A673 (cell line): ENCODE measurements around the gene CAPZB. TPM values are rescaled to one million over a fixed set of nuclear protein-coding genes. Genes with fewer than 3 reads are reported as not detected.
A peak's percentile ranks its signal among the peaks of the same experiment; 100 is the strongest.

Experiments used
- BruUV-seq: library from RNA; stranded (reverse); fragments of 400-500 nt; replicated peaks from 2 replicates; lab custom pipeline; 2021; lab: Mats Ljungman, UMichigan
- CTCF ChIA-PET: fragments of 300-600 bp; sonication (Branson Sonifier 250); formaldehyde crosslinking; loops from one replicate; lab custom pipeline; 2022; ENCODE audit warnings: antibody characterized with exemption; lab: Charles Lee
- POLR2A ChIA-PET: fragments of 300-600 bp; sonication (Branson Sonifier 250); formaldehyde crosslinking; loops from one replicate; lab custom pipeline; 2022; ENCODE audit warnings: antibody characterized with exemption; ENCODE audit not compliant: low non-redundant PET; lab: Charles Lee
- DNase-seq: peaks from one replicate; pipeline ENCODE4 v3.0.0-alpha.2; 2015; ENCODE audit warnings: low spot score
- H3K27ac ChIP-seq: fragments of 200-600 bp; sonication (generic); 2 replicates; pipeline ENCODE4 v1.5.1; 2016; ENCODE audit warnings: mixed run types, low read depth, mild to moderate bottlenecking, mixed read lengths, antibody characterized with exemption, low read length; ENCODE audit not compliant: poor library complexity, severe bottlenecking
- H3K27me3 ChIP-seq: fragments of 200-600 bp; sonication (generic); replicated peaks from 2 replicates; pipeline ENCODE4 v1.6.1; 2017; ENCODE audit warnings: mixed run types, low read depth, mild to moderate bottlenecking, mixed read lengths, antibody characterized with exemption, low read length; ENCODE audit not compliant: insufficient read depth, poor library complexity
- H3K36me3 ChIP-seq: fragments of 200-600 bp; sonication (generic); 2 replicates; pipeline ENCODE4 v1.6.1; 2016; ENCODE audit warnings: mixed run types, mild to moderate bottlenecking, mixed read lengths, antibody characterized with exemption, low read length; ENCODE audit not compliant: insufficient read depth, poor library complexity, severe bottlenecking
- H3K4me1 ChIP-seq: fragments of 200-600 bp; sonication (generic); 2 replicates; pipeline ENCODE4 v1.6.1; 2017; ENCODE audit warnings: mixed run types, mild to moderate bottlenecking, mixed read lengths, antibody characterized with exemption, low read length; ENCODE audit not compliant: insufficient read depth, poor library complexity, severe bottlenecking
- H3K4me3 ChIP-seq: fragments of 200-600 bp; sonication (generic); 2 replicates; pipeline ENCODE4 v1.5.1; 2016; ENCODE audit warnings: low read depth, mixed run types, mild to moderate bottlenecking, mixed read lengths, low read length; ENCODE audit not compliant: poor library complexity, severe bottlenecking
- H3K9me3 ChIP-seq: fragments of 200-600 bp; sonication (generic); 2 replicates; pipeline ENCODE4 v1.6.1; 2016; ENCODE audit warnings: mixed run types, low read depth, mild to moderate bottlenecking, mixed read lengths, antibody characterized with exemption, low read length; ENCODE audit not compliant: poor library complexity, severe bottlenecking
- CTCF ChIP-seq: fragments of 300-800, 200-600 bp; sonication (generic); conservative IDR thresholded peaks from 2 replicates; pipeline ENCODE4 v1.5.1; 2017; ENCODE audit warnings: low read depth, mild to moderate bottlenecking, antibody characterized with exemption, low read length, moderate library complexity, mixed read lengths
- EZH2 ChIP-seq: fragments of 200-600 bp; sonication (generic); IDR thresholded peaks from 2 replicates; pipeline ENCODE4 v1.6.1; 2017; ENCODE audit warnings: borderline replicate concordance, low read depth, mild to moderate bottlenecking, mixed read lengths, antibody characterized with exemption, low read length; ENCODE audit not compliant: poor library complexity, severe bottlenecking
- intact Hi-C: fragments of 100-400 bp; cut with micrococcal nuclease; formaldehyde crosslinking; loops from one replicate; pipeline ENCODE4 v1.10.0; 2022; ENCODE audit not compliant: unreplicated experiment
- total RNA-seq: library from RNA; stranded (reverse); gene quantifications from 2 replicates; pipeline ENCODE4 v1.2.3, GENCODE V29; 2021

Gene CAPZB
- total RNA-seq, 1 experiment from 2014 or later = 214 TPM

DNA sequence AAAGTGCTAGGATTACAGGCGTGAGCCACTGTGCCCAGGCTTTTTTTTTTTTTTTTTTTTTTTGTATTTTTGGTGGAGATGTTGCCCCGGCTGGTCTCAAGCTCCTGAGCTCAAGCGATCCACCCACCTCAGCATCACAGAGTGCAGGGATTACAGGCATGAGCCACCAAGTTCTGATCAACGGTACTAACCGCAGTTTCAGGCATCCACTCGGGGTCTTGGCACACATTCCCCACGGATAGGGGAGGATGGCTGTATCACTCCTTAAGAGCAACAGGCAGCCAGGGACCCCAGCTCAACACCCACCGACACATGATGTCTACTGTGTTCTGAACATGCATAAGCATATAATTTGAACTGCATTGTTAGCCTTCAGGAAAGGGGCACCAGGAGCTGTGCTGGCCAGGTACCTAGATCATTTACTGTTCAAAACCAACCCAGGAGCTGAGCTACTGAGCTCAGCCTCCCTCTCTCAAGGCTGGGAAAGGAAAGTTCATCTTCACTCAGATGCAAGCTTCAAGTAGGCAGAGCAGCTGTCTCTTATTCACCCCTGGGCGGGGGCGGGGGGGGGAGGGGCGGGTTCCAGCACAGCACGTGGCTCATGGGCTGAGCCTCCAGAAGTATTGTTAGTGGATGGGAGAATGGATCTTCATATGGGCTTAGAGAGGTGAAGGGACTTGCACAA, 24.7 kb downstream of the CAPZB start:
- intact Hi-C loops = no loop called here
- DNase-seq = no peak
- Histone ChIP-seq H3K36me3 (no peaks in the 10 kb centered on the region), H3K4me3 (no peak overlapping the region), H3K27me3 (no peaks in the 10 kb centered on the region), H3K27ac (no peak overlapping the region), H3K9me3 (no peaks in the 10 kb centered on the region), H3K4me1 (peaks cover 66% of the 10 kb centered on the region)
- BruUV-seq = no TSS peak
- ChIA-PET CTCF (no interaction called here), POLR2A (interaction anchor here (0.5 kb wide), 1 partner anchor 23 kb away, joined by 3 read pairs; no protein-coding TSS in a partner anchor)
- no peak for TF ChIP-seq CTCF
- no peak for TF ChIP-seq EZH2

DNA sequence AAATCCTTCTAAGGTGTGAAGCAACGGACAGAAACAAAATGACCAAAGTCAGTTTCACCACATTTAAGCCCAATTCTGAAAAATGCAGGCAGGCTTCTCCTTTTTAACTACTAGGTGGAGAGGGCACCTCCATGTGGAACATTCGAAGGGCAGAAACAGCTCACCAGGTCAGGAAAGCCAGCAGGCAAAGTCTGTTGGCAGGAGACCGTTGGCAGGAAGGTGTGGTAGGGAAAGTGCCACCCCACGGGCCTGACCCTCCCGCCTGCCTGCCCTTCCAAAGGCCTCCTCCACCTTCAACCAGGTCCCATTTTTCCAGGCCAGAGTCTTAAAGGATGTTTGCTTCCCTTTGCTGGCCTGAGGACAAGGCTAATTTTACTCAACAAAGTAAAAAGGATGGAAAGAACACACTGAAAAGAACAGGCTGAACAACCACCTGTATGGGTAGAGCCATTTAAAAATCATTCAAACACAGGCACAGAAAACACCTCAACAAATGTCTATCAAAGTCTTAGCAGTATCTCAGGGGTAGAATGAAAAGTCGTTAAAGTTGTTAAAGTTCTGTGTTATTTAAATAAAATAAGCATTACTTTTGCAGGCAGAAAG, 26.4 kb downstream of the CAPZB start:
- H3K27me3 ChIP-seq = no peaks in the 10 kb centered on the region
- intact Hi-C loops = no loop called here
- H3K36me3 ChIP-seq = no peaks in the 10 kb centered on the region
- H3K4me1 ChIP-seq = peaks cover 84% of the 10 kb centered on the region
- no peaks in the 10 kb centered on the region for H3K9me3 ChIP-seq
- TF ChIP-seq CTCF (no peak), EZH2 (no peak)
- no peak for DNase-seq
- ChIA-PET POLR2A (no interaction called here), CTCF (no interaction called here)
- no peak overlapping the region for H3K4me3 ChIP-seq
- no peak overlapping the region for H3K27ac ChIP-seq
- BruUV-seq = no TSS peak

DNA sequence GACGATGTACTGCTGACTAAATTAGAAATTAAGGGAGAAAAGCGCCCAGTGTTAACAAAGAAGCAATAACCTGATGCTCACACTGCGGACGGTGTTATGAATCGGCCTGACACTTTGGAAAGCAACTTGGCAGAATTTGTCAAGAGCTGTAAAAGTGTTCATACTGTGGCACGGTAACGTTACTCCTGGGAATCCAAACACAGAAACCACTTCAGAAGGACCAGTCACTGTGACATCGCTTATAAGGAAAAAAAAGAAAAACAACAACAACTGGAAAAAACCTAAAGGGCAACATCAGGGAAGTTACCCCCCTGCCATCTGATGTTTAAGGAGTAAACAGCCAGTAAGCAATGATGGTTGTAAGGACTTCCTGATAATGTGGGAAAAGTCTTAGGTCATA, 27.7 kb downstream of the CAPZB start:
- H3K4me1 ChIP-seq = peaks cover 78% of the 10 kb centered on the region
- peak; percentile 48 for DNase-seq
- BruUV-seq = no TSS peak
- intact Hi-C loops = no loop called here
- H3K27ac ChIP-seq = peak overlapping the region; percentile 62
- no peaks in the 10 kb centered on the region for H3K9me3 ChIP-seq
- ChIA-PET POLR2A (no interaction called here), CTCF (no interaction called here)
- TF ChIP-seq EZH2 = no peak
- no peak for TF ChIP-seq CTCF
- no peaks in the 10 kb centered on the region for H3K27me3 ChIP-seq
- H3K4me3 ChIP-seq = no peak overlapping the region
- no peaks in the 10 kb centered on the region for H3K36me3 ChIP-seq
